Mucosa of descending colon (tissue), 3 donors: Measurements from ENCODE around the gene GALNTL6. TPM values are rescaled to one million over a fixed set of nuclear protein-coding genes. Genes with fewer than 3 reads are reported as not detected.

ENCODE experiments used
- ATAC-seq: fragments of 200-7000 bp; cut with Tn5 transposase; one replicate; pipeline ENCODE4 v1.9.1; 2020; ENCODE audit warnings: mild to moderate bottlenecking, moderate library complexity
- DNase-seq, 3 donors: peaks; one replicate each; pipeline ENCODE4 v3.0.0-alpha.2; 2020
- H3K36me3 ChIP-seq: fragments of 200-600 bp; one replicate; pipeline ENCODE4 v1.8.0; 2021; ENCODE audit warnings: low read depth, mild to moderate bottlenecking
- H3K4me1 ChIP-seq: fragments of 200-600 bp; one replicate; pipeline ENCODE4 v1.8.0; 2021; ENCODE audit warnings: low read depth, mild to moderate bottlenecking
- H3K4me3 ChIP-seq: fragments of 200-600 bp; one replicate; pipeline ENCODE4 v1.8.0; 2021; ENCODE audit warnings: mild to moderate bottlenecking
- H3K9me3 ChIP-seq: fragments of 200-600 bp; one replicate; pipeline ENCODE4 v1.8.0; 2021; ENCODE audit warnings: mild to moderate bottlenecking
- CTCF ChIP-seq: fragments of 200-600 bp; IDR thresholded peaks from one replicate; pipeline ENCODE4 v1.8.0; 2022; ENCODE audit warnings: antibody characterized with exemption, mild to moderate bottlenecking
- intact Hi-C, 2 donors: fragments of 100-400 bp; cut with DNase I in 1 of 2; cut with micrococcal nuclease in 1 of 2; formaldehyde crosslinking; loops; one replicate each; pipeline versions ENCODE4 v1.11.0 to v1.11.1; 2022; cut with DNase I, micrococcal nuclease
- total RNA-seq, 3 donors: library from RNA; stranded (reverse); fragmentation: NEBNext Ultra II Directional in 2 of 3; extraction: Animal tissue kit (Norgen Biotek cat#: 25700) in 2 of 3; gene quantifications; one replicate each; pipeline versions ENCODE4 v1.2.1 to v1.2.4, GENCODE V29; 2021 to 2023
- donor health status: DM: no; HTN: no; CAD: no; lungs with moderate emphysema.
- donor health status: DM: no; HTN: no; CAD: no.
- donor health status: DM: no; HTN: yes; CAD: no.

The GALNTL6 gene
- total RNA-seq, 3 donors from 2014 or later = 0.12 to 0.27 (median 0.19) TPM

- Histone ChIP-seq H3K36me3 (no peaks in the 10 kb centered on the region), H3K4me1 (no peaks in the 10 kb centered on the region), H3K4me3 (no peak overlapping the region), H3K9me3 (no peaks in the 10 kb centered on the region)
- intact Hi-C loops = no loop called here
- ATAC-seq (no peak), DNase-seq (no peak)
- TF ChIP-seq CTCF = no peak
Observed at GRCh38 chr4:172843192-172843591, 1030.0 kb downstream of the GALNTL6 start.

- Histone ChIP-seq H3K36me3 (no peaks in the 10 kb centered on the region), H3K4me3 (no peak overlapping the region), H3K9me3 (no peaks in the 10 kb centered on the region), H3K4me1 (no peaks in the 10 kb centered on the region)
- ATAC-seq (no peak), DNase-seq (no peak)
- intact Hi-C loops = no loop called here
- no peak for TF ChIP-seq CTCF
Observed at GRCh38 chr4:172844556-172844955, 1031.4 kb downstream of the GALNTL6 start.

- Histone ChIP-seq H3K9me3 (no peaks in the 10 kb centered on the region), H3K4me3 (no peak overlapping the region), H3K36me3 (no peaks in the 10 kb centered on the region), H3K4me1 (no peaks in the 10 kb centered on the region)
- ATAC-seq (no peak), DNase-seq (no peak)
- TF ChIP-seq CTCF = no peak
- intact Hi-C loops = no loop called here
Observed at GRCh38 chr4:172845281-172845680, 1032.1 kb downstream of the GALNTL6 start.

- ATAC-seq (no peak), DNase-seq (no peak)
- no peaks in the 10 kb centered on the region for H3K9me3 ChIP-seq
- TF ChIP-seq CTCF = no peak
- H3K4me3 ChIP-seq = no peak overlapping the region
- no peaks in the 10 kb centered on the region for H3K4me1 ChIP-seq
- H3K36me3 ChIP-seq = no peaks in the 10 kb centered on the region
- intact Hi-C loops = no loop called here
Observed at GRCh38 chr4:172850838-172851237, 1037.6 kb downstream of the GALNTL6 start.

- Histone ChIP-seq H3K9me3 (no peaks in the 10 kb centered on the region), H3K36me3 (no peaks in the 10 kb centered on the region), H3K4me3 (no peak overlapping the region), H3K4me1 (no peaks in the 10 kb centered on the region)
- intact Hi-C loops = no loop called here
- no peak for TF ChIP-seq CTCF
- no peak for DNase-seq
- no peak for ATAC-seq
Observed at GRCh38 chr4:172851534-172851933, 1038.3 kb downstream of the GALNTL6 start.

- intact Hi-C loops = no loop called here
- no peak for TF ChIP-seq CTCF
- ATAC-seq = no peak
Observed at GRCh38 chr4:172857026-172857425, 1043.8 kb downstream of the GALNTL6 start.

More at GRCh38 chr4:172857026-172857425, 1043.8 kb downstream of the GALNTL6 start:
- no peaks in the 10 kb centered on the region for H3K4me1 ChIP-seq
- no peaks in the 10 kb centered on the region for H3K36me3 ChIP-seq
- no peak for DNase-seq
- no peaks in the 10 kb centered on the region for H3K9me3 ChIP-seq
- no peak overlapping the region for H3K4me3 ChIP-seq
